Loucy (cell line): ENCODE data around the gene GIT1.

Experiments
- EZH2phosphoT487 ChIP-seq: fragments of 200-600 bp; IDR thresholded peaks from 2 replicates; pipeline ENCODE4 v1.6.1; 2018; ENCODE audit warnings: antibody characterized with exemption, mild to moderate bottlenecking, moderate library complexity, borderline replicate concordance
- TF ChIP-seq, protein P1 (sequence below): fragments of 200-600 bp; sonication (generic); conservative IDR thresholded peaks from 2 replicates; pipeline ENCODE4 v1.5.1; 2014; ENCODE audit warnings: mild to moderate bottlenecking, antibody characterized with exemption, low read length

DNA sequence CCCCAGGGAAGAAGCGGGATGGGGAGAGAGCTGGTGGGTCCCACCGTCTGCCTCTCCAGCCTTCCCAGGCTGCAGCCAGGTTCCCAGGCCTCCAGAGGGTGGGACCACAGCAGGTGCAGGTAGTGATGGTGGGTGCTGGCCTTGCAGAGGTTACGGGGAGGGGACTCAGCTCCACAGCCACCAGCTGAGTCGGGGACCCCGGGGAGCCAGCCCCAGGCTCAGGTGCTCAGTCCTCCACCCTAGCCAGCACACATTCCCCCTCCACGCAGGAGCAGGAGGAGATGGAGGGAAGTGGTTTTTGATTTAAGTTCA is 15.9 kb downstream of the GIT1 start:
- TF ChIP-seq EZH2phosphoT487, result no peak
- TF ChIP-seq, protein P1, sequence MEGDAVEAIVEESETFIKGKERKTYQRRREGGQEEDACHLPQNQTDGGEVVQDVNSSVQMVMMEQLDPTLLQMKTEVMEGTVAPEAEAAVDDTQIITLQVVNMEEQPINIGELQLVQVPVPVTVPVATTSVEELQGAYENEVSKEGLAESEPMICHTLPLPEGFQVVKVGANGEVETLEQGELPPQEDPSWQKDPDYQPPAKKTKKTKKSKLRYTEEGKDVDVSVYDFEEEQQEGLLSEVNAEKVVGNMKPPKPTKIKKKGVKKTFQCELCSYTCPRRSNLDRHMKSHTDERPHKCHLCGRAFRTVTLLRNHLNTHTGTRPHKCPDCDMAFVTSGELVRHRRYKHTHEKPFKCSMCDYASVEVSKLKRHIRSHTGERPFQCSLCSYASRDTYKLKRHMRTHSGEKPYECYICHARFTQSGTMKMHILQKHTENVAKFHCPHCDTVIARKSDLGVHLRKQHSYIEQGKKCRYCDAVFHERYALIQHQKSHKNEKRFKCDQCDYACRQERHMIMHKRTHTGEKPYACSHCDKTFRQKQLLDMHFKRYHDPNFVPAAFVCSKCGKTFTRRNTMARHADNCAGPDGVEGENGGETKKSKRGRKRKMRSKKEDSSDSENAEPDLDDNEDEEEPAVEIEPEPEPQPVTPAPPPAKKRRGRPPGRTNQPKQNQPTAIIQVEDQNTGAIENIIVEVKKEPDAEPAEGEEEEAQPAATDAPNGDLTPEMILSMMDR, result no peak
